Measurements from ENCODE around the gene IFNA21.
"Not testable (repeated sequence)": the region's sequence is repeated elsewhere in the genome, so short reads cannot be mapped to it uniquely, and the experiment has no call there.

The IFNA21 gene

DNA sequence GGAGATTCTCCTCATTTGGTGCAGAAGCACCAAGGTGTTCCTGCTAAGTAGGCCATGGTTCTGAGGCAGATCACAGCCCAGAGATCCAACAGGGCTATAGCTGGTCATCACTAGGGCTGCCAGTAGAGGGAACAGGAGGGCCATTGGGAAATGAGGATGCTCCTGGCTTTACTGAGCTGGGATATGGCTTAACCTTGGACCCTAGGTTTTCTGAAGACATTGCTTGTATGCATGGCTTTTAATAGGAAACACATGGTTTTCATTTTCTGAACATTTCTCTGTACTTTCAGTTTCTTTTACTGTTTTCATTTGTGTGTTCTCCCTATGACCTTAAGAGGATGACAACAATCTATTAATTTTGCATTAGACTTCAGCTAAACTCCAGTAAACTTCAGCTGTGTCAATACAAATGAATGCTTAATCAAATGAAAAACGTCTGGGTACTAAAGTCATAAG lies 25.0 kb downstream of the IFNA21 start, which contains the start of gene IFNW1:
Gene IFNW1 (minus strand): TSS at position 406 of the 456 bp plus-strand sequence. CDS start 262 bp downstream, at position 144.
- no peak for DNase-seq (ENCODE audit: low read depth)

- no peak for DNase-seq (ENCODE audit: low read depth)
These were observed 29.4 kb downstream of the IFNA21 start for GRCh38 chr9:21137020-21137419.

- no peak for DNase-seq (ENCODE audit: low read depth)
These were observed 30.7 kb downstream of the IFNA21 start for GRCh38 chr9:21135736-21136135.

GRCh38 chr9:21128186-21128585 lies 38.3 kb downstream of the IFNA21 start:
- DNase-seq (ENCODE audit: low read depth): not testable (repeated sequence)

- DNase-seq (ENCODE audit: low read depth): no peak
These were observed 44.7 kb downstream of the IFNA21 start for GRCh38 chr9:21121595-21122251.

DNA sequence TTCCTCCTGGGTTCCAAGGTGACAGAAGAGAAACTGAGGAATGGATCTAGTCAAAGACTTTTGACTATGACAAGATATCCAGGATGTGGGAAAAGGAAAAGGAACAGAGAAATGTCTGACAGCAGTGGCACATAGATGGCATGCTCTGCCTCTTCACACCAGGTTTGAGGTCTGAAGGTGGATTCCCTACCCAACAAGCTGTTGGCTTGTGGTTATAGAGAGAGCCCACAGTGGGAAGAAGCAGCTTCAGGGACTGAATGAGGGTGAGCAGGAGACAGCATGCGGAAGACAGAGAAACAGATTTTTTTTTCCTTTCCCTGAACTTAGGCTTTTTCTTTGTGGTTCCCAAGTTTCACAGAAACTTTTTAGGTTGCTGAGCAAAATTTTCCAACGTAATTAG lies 45.4 kb downstream of the IFNA21 start:
- no peak for DNase-seq (ENCODE audit: low read depth)

- no peak for DNase-seq (ENCODE audit: low read depth)
These were observed 47.2 kb downstream of the IFNA21 start for GRCh38 chr9:21119093-21119770.

All from GM04503 (cell line).